ENCODE measurements around the gene CCAR1.
A peak's percentile ranks its signal among the peaks of the same experiment; 100 is the strongest.
"Not testable (repeated sequence)": the region's sequence is repeated elsewhere in the genome, so short reads cannot be mapped to it uniquely, and the experiment has no call there.

The CCAR1 gene

DNA sequence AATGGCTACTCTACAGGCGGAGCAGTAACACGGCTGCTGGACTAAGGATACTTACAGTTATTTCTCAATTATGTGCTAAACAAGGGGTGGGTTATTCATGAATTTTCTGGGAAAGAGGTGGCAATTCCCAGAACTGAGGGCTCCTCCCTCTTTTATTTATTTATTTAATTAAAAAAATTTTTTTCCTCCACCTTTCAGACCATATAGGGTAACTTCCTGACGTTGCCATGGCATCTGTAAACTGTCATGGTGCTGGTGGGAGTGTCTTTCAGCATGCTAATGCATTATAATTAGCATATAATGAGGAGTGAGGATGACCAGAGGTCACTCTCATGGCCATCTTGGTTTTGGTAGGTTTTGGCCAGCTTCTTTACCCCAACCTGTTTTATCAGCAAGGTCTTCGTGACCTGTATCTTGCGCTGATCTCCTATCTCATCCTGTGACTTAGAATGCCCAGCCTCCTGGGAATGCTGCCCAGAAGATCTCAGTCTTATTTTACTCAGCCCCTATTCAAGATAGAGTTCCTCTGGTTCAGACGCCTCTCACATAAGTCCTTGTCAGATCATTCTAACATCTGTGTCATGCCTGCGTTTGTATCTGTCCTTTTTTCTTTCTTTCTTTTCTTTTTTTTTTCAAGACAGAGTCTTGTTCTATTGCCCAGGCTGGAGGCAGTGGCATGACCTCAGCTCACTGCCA is 90.4 kb downstream of the CCAR1 start:
- no peak for DNase-seq (ENCODE audit: low read depth, low spot score)
- no peaks in the 10 kb centered on the region for H3K36me3 ChIP-seq (ENCODE audit: insufficient read depth, low read length)
- H3K27ac ChIP-seq = no peak overlapping the region
- H3K9ac ChIP-seq (ENCODE audit: insufficient read length) = no peak overlapping the region
- H3K4me3 ChIP-seq = no peak overlapping the region
- TF ChIP-seq FOXP2 (optimal IDR thresholded peaks at IDR 0.05; ENCODE audit: control extremely low read depth, extremely low read length, insufficient read depth) (no peak), POLR2AphosphoS5 (IDR thresholded peaks at IDR 0.05; ENCODE audit: borderline replicate concordance, low read depth, low read length) (no peak), EZH2 (IDR thresholded peaks at IDR 0.05) (no peak)
- no peaks in the 10 kb centered on the region for H3K9me3 ChIP-seq (ENCODE audit: low read depth, low read length)

DNA sequence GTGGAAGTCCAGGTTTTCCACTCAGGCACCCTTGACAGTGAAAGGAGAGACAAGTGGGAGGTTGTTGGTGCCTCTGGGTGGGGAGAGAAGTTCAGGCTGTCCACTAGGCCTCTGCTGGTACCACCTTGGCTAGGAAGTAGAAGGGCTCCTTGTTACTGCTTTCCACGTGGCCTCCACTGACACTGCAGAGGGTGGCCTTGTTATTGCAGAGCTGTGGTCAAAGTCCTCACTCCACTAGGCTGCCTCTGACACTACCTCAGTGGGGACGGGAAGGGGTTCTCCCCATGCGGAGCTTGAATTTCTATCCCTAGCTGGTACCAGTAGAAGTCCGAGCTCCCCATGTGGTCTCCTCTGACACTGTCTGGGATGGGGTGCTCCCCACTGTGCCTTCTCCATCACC is 91.4 kb downstream of the CCAR1 start:
- TF ChIP-seq POLR2AphosphoS5 (IDR thresholded peaks at IDR 0.05; ENCODE audit: borderline replicate concordance, low read depth, low read length) = no peak
- TF ChIP-seq EZH2 (IDR thresholded peaks at IDR 0.05) = no peak
- TF ChIP-seq FOXP2 (optimal IDR thresholded peaks at IDR 0.05; ENCODE audit: control extremely low read depth, extremely low read length, insufficient read depth) = no peak
- H3K9ac ChIP-seq (ENCODE audit: insufficient read length) = no peak overlapping the region
- H3K36me3 ChIP-seq (ENCODE audit: insufficient read depth, low read length) = no peaks in the 10 kb centered on the region
- H3K27ac ChIP-seq = no peak overlapping the region
- no peaks in the 10 kb centered on the region for H3K9me3 ChIP-seq (ENCODE audit: low read depth, low read length)
- H3K4me3 ChIP-seq = no peak overlapping the region
- no peak for DNase-seq (ENCODE audit: low read depth, low spot score)

DNA sequence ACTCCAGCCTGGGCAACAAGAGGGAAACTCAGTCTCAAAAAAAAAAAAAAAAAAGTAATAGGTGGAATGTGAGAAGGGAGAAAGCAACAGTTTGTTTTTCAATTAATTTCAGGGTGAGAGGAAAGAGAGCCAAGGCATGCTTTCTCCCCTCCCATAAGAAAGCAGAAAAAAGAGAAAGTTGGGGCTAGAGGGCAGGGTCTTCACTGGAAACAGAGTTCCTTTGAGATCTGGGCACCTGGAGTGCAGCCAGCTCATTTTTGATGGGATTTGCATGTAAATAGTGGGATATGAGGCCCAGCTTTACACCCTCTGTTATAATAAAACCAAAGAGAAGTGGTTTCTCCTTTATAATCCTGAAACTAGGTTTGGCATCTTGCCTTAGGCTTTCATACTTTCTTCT is 92.5 kb downstream of the CCAR1 start:
- Histone ChIP-seq H3K4me3 (peak overlapping the region; percentile 33; the same call in 1 of the 2 replicates), H3K9me3 (ENCODE audit: low read depth, low read length) (no peaks in the 10 kb centered on the region), H3K9ac (ENCODE audit: insufficient read length) (no peak overlapping the region), H3K27ac (peak overlapping the region; percentile 78), H3K36me3 (ENCODE audit: insufficient read depth, low read length) (no peaks in the 10 kb centered on the region)
- DNase-seq (ENCODE audit: low read depth, low spot score) = no peak
- TF ChIP-seq POLR2AphosphoS5 (IDR thresholded peaks at IDR 0.05; ENCODE audit: borderline replicate concordance, low read depth, low read length) (no peak), EZH2 (IDR thresholded peaks at IDR 0.05) (no peak), FOXP2 (optimal IDR thresholded peaks at IDR 0.05; ENCODE audit: control extremely low read depth, extremely low read length, insufficient read depth) (no peak)

DNA sequence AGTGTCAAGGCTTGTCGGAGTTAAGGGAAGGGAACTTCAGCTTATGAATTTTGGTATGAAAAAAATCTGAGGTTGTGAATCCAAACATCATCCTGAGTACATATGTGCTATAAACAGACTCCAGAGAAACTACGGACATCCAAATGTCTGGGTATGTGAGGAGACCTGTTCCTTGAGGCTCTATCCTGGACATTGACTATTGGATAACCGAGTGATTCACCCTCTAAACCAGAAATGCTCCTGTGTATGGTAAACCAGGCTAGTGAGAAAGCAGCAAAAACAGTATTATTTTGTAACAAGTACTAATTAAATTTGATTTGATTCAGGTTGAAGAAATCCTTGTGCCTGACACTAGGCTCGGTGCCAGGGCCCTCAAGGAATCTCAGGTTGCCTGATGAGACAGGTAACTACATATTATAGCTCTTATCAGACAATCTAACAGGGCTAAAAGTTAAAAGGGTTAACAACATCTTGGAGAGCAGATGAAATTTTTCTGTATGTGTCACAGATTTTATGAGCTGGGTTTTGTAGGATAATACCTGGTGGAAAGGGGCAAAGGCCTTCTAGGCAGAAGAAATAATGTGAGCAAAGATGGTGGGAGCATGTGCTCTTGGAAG is 95.9 kb downstream of the CCAR1 start:
- Histone ChIP-seq H3K9ac (ENCODE audit: insufficient read length) (no peak overlapping the region), H3K4me3 (no peak overlapping the region), H3K9me3 (ENCODE audit: low read depth, low read length) (no peaks in the 10 kb centered on the region), H3K27ac (no peak overlapping the region), H3K36me3 (ENCODE audit: insufficient read depth, low read length) (no peaks in the 10 kb centered on the region)
- DNase-seq (ENCODE audit: low read depth, low spot score) = no peak
- TF ChIP-seq EZH2 (IDR thresholded peaks at IDR 0.05) = no peak
- TF ChIP-seq POLR2AphosphoS5 (IDR thresholded peaks at IDR 0.05; ENCODE audit: borderline replicate concordance, low read depth, low read length) = no peak
- no peak for TF ChIP-seq FOXP2 (optimal IDR thresholded peaks at IDR 0.05; ENCODE audit: control extremely low read depth, extremely low read length, insufficient read depth)

DNA sequence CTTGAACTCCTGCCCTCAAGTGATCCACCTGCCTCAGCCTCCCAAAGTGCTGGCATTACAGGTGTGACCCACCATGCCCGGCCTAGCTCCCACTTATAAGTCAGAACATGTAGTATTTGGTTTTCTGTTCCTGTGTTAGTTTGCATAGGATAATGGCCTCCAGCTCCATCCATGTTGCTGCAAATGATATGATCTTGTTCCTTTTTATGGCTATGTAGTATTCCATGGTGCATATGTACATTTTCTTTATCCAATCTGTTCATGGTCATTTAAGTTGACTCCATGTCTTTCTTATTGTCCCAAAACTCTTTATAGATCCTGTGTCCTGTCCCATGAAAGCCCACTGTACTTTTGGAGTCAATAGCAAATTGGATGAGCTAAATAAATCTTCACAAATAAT is 99.3 kb downstream of the CCAR1 start:
- H3K9me3 ChIP-seq (ENCODE audit: low read depth, low read length); DNase-seq (ENCODE audit: low read depth, low spot score); H3K36me3 ChIP-seq (ENCODE audit: insufficient read depth, low read length); H3K27ac ChIP-seq; H3K4me3 ChIP-seq; H3K9ac ChIP-seq (ENCODE audit: insufficient read length): not testable (repeated sequence)

DNA sequence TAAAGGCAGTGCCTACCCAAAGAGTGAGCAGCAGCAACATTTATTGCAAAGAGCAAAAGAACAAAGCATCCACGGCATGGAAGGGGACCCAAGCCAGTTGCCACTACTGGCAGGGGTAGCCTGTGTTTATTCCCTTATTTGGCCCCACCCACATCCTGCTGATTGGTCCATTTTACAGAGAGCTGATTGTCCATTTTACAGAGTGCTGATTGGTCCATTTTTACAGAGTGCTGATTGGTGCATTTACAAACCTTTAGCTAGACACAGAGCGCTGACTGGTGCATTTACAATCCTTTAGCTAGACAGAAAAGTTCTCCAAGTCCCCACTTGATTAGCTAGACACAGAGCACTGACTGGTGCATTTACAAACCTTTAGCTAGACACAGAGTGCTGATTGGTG is 101.6 kb downstream of the CCAR1 start:
- H3K4me3 ChIP-seq; H3K9ac ChIP-seq (ENCODE audit: insufficient read length); H3K9me3 ChIP-seq (ENCODE audit: low read depth, low read length); H3K36me3 ChIP-seq (ENCODE audit: insufficient read depth, low read length); DNase-seq (ENCODE audit: low read depth, low spot score); H3K27ac ChIP-seq: not testable (repeated sequence)

DNA sequence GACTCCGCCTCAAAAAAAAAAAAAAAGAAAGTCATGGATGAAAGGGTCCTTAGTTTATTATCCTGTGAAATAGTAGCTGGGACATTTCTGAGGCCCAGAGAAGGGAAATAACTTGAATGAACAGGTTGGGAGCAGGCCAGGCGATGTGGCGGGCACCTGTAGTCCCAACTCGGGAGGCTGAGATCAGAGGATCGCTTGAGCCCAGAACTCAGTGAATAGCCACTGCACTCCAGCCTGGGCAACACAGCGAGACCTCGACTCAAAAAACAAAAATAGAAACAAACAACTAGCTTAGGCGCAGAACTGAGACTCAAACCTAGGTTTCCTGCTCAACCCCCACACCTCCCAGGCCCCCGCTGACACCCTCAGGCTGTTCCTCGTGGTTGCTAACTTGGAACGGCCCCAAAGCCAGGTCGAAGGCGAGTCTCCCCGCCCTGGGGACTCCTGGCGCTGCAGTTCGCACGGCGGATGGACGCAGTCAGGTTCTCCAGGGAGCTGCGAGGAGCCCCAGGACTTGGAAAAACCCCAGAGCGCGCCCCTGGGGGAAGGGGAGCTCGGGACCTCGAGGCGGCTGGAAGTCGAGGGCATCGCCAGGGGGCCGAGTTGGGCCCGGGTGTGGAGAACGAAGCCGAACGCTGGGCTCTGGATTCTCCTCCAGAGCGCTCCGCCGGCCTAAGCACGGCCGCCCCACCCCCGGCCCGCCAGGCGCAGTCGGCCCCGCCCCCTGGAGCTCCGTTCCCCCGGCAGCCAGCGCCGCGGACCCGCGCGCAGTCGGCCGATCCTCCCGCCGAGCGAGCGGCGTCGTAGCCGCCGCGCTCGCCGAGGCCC is 105.9 kb downstream of the CCAR1 start, which contains the start of gene STOX1:
Gene STOX1 (plus strand): TSS at position 768 of the 828 bp plus-strand sequence. CDS start 93 bp downstream, outside the sequence.
- no peak within 1 kb of the TSS for H3K27ac ChIP-seq
- no peaks in the 10 kb centered on the region for H3K9me3 ChIP-seq (ENCODE audit: low read depth, low read length)
- H3K36me3 ChIP-seq (ENCODE audit: insufficient read depth, low read length) = no peaks in the 10 kb centered on the region
- H3K9ac ChIP-seq (ENCODE audit: insufficient read length) = peak within 1 kb of the TSS; percentile 32
- DNase-seq (ENCODE audit: low read depth, low spot score) = no peak
- H3K4me3 ChIP-seq = peak within 1 kb of the TSS; percentile 81
- TF ChIP-seq FOXP2 (optimal IDR thresholded peaks at IDR 0.05; ENCODE audit: control extremely low read depth, extremely low read length, insufficient read depth) (no peak), EZH2 (IDR thresholded peaks at IDR 0.05) (no peak), POLR2AphosphoS5 (IDR thresholded peaks at IDR 0.05; ENCODE audit: borderline replicate concordance, low read depth, low read length) (no peak; the same call in 1 of the 2 replicates)

- not testable (repeated sequence) for H3K27ac ChIP-seq; DNase-seq (ENCODE audit: low read depth, low spot score); H3K9me3 ChIP-seq (ENCODE audit: low read depth, low read length); H3K9ac ChIP-seq (ENCODE audit: insufficient read length); H3K36me3 ChIP-seq (ENCODE audit: insufficient read depth, low read length)
- H3K4me3 ChIP-seq = peak overlapping the region; percentile 81
Observed at GRCh38 chr10:68827592-68827959, 106.5 kb downstream of the CCAR1 start.

DNA sequence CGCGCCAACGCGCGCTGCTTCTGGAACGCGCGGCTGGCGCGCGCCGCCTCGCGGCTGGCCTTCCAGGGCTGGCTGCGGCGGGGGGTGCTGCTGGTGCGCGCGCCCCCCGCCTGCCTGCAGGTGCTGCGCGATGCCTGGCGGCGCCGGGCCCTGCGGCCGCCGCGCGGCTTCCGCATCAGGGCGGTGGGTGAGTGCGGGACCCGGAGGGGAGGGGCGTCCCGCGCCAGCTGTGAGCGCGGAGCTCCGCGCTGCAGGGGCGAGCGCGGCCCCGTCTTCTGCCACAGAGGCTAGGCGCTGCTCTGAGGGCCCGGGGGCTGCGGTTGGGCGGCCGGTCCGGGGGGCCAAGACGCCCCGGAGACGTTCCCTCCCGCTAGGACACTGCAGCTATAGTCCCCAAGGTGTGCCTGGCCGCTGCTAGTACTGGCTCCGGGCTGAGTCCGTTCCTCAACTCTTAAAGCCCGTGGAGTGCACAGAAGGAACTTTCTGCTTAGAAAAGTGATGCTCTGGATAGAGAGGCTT is 107.1 kb downstream of the CCAR1 start:
- H3K27ac ChIP-seq; H3K9me3 ChIP-seq (ENCODE audit: low read depth, low read length); DNase-seq (ENCODE audit: low read depth, low spot score); H3K9ac ChIP-seq (ENCODE audit: insufficient read length); H3K36me3 ChIP-seq (ENCODE audit: insufficient read depth, low read length): not testable (repeated sequence)
- peak overlapping the region; percentile 65 for H3K4me3 ChIP-seq
